ENCODE data around the gene ACACA.

The ACACA gene

DNA sequence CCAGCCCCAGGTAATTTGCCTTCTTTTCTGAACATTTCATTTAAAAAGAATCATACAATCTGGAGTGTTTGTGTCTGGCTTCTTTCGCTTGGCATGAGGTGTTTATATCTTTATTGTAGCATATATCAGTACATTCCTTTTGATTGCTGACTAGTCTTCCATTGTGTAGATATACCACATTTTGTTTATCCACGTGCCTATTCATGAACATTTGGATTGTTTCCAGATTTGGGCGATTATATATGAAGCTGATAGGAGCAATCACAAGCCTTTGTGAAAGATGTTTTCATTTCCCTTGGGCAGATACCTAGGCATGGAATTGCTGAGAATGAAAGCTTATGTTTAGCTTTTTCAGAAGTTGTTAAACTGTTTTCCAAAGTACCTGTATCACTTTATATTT is 337.5 kb downstream of the ACACA start:
- DNase-seq (ENCODE audit: low read depth in 2 of 2), result no peak

DNA sequence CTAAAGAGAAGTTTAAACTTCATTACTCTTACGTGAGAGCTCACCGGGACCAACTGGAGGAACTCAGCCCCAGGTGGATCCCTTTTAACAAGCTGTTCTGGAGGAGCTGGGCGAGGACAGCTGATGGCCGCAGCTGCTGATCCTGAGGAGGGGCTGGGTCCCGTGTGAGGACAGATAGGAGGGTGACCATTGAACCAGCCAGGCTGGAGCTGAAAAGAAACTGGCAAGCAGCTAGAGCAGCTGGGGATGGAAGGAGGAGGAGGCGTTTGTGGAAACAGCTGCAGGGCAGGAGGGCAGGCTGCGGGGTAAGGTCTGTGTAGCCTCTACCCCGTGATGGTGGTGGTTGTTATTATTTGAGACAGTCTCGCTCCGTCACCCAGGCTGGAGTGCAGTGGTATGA is 338.4 kb downstream of the ACACA start:
- no peak for DNase-seq (ENCODE audit: low read depth in 2 of 2)

DNA sequence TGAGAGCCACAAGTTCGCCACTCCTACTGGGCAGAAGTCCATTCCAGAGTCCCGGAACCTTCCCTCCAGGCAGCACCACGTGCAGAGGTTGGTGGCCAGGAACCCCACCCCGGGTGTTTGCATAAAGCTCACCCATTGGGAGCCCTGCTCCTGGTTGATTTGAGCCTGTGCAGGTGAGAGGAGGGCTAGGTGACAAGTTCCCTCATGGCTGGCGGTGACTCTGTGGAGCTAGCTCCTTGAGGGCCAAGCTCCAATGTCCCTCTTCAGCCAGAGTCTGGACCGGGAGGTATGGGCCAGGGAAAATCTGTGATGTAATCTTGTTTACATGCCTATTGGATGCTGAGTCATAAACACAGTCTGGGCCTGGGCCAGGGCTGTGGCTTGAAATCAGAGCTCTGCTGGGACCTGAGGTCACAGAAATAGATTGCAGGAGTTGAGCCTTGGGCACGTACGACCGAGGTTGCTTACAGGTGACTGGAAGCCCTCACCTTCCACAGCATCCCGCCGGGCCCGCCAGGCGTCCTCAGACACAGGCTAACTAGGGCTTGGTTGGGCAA is 339.0 kb downstream of the ACACA start:
- no peak for DNase-seq (ENCODE audit: low read depth in 2 of 2)

DNA sequence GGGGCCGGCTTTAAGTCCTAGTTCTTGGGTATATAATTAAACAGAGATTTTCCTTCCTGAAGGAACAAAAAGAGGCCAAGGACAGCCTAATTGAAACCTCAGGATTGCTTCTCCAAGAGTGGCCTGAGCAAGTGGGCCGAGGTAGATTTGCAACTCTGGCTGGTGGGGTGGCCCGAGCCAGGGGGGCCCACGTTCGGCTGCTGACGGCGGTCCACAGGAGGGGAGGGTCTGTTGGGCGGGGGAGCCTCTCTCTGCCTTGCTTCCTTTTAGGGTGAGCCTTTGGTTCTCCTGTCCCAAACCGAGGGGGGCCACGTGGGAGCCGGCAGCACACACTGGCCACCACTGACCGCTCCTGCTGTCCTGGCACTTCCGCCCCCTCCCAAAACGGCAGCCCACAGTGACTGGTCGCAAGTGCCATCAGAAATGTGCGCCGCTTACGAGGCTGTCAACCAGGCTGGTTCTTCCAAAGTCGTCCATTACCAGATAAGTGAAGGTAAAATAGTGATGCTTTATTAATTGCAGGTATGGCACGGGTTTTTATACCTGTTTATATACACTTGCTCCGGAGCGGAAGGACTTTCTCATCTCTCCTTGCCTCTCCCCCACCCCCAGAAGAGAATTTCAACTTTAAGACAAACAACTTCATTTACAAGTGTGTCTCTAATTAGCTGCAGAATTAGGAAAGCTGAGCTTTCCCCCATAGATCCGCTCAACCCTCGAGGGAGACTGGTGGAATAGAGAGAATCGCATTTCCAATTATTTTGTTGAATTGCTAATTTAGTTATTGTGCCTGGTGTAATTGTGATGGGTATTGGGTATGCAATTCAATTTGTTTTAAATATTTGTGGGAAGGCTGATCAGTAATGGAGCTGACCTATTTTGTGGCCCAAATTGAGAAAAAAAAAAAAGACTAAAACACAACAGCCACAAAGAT is 340.0 kb downstream of the ACACA start:
- DNase-seq (ENCODE audit: low read depth in 2 of 2), result no peak

DNA sequence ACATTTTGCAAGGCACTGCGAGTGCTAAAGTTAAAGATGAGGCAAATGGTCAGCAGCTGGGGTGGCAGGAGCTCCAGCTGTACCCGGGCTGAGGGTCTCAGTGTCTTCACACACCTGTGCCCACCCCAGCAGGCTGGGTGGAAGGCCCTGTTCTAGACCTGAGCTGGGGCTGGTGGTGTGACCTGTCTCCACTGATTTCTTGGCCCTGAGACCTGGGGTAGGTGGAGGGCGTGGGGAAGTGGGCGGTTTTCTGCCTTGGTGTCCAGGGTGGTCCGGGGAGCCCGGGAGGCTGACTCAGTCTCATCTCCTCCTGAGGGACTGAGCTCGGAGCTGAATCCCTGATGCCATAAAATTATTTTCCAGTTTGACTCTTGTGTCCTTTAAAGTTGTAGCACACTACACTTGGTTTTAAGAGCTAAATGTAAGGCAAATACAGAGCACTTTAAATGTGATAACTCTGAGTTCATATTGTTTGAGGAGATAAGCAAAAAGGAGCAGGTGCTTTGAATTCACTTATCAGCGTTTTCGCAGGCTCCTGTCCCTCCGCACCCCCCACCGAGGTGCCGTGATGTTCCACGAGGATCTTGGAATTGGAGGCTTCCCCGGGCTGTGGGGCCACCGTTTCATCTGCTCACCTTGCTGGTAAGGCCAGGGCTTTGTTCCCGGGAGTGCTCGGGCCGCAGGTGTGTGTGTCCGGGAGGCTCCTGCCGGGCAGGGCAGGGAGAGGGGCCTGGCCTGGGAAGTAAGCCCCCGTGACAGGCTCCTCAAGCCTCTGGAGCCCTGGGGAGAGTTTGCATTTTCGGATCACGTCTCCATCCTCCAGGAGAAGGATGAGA is 340.9 kb downstream of the ACACA start:
- no peak for DNase-seq (ENCODE audit: low read depth in 2 of 2)

DNA sequence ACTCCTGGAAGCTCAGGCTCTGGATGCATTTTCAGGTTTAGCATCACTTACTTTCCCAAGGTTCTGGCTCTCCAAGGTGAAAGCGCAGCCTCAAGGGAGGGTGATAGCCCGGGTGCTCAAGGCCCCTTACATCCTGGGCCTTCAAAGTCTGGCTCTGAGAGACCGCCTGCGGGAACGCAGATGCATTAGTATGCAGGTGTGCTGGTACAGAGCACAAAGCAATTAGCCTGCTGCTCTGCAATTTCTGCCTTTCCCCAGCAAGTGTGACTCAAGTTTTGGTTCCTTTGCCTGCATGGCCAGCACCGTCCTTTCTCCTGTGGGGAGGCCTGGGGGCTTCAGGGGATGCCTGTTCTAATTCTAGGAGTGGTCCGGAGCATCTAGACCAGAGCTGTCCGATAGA is 341.7 kb downstream of the ACACA start:
- DNase-seq (ENCODE audit: low read depth in 2 of 2), result no peak

DNA sequence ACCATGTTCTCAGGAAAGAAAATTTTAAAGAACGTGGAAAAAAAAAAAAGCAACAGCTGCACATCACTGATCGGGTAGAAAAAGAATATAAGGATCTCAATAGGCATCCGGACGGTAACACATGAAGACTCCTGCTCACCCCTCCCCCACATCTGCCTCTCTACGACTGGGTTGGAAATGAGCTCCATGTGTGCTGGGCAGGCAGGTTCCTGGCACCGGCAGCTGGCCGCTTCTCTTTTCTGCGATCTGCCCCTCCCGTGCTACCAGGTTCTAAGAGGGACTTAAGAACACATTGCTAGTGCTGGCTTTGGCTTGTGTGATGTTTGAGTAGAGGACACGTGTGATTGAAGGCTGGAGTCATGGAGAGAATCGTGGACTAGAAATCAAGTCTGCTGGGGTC is 342.4 kb downstream of the ACACA start:
- DNase-seq (ENCODE audit: low read depth in 2 of 2), result no peak

DNA sequence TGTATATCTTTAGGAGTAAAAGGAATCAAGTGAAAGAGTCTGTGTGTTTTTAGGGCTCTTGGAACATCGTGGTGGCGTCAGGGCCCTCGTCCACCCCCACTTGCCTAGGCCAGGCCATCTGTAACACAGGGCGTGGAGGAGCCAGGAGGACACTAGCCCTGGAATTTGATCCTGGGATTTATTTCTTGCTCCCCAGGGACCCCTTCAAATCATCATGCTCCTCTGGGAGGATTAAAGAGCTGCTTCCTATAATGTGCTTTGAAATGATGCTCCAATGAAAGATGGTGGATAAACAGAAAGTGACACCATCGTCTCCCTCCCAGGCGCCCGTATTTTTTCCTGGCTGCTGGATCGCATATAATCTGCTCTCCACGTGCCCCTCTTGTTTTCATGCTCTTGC is 344.6 kb downstream of the ACACA start:
- DNase-seq (ENCODE audit: low read depth in 2 of 2), result no peak

DNA sequence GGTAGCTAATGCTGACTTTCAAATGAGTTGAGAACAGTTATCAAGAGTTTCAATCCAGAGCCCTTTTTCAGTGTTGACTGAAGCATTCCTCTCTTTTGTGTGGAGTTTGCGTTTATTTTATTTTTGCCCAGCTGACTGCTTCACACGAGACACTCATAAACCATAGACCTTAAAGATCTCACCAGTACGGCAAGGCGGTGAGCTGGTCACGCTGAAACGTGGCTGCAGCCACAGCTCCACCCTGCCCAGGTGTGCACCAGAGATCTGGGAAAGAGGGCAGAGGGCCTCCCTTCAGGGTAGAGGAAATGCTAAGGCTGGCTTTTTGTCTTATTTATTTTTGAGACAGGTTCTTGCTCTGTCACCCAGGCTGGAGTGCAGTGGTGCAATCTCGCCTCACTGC is 345.7 kb downstream of the ACACA start:
- no peak for DNase-seq (ENCODE audit: low read depth in 2 of 2)

DNA sequence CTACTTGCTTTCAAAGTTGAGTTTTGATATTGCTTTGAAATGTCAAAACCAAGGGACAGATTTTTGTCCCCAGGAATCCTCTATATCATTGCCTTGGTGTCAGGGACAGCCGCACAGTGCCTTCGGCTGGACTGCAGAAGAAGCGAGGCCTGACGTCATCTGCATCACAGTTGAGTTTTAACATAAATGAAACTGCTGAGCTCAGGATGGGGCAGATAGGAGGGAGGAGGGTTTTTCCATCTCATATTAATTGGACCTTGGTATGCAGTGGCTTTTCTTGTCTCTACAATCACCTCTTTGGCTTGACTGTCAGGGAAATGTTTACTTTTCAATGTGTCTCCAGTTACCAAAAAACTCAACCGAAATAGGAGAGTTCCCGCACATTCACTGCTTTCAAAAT is 346.5 kb downstream of the ACACA start:
- DNase-seq (ENCODE audit: low read depth in 2 of 2), result no peak

DNA sequence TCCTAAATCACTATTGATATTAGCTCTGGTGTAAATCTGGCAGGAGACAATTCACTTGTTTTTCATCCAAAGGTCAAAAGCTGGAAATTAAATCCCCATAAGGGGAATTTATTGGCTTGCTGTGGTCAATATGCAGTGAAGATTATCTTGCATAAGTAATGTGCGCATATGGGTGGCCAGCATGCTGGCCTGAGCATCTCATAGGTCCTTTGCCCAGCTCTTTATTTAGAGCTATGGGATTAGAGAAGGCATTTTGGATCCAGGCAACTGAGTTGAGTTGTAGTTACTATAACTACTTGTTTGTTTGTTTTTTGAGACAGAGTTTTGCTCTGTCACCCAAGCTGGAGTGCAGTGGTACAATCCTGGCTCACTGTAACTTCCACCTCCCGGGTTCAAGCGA is 347.1 kb downstream of the ACACA start:
- no peak for DNase-seq (ENCODE audit: low read depth in 2 of 2)

DNA sequence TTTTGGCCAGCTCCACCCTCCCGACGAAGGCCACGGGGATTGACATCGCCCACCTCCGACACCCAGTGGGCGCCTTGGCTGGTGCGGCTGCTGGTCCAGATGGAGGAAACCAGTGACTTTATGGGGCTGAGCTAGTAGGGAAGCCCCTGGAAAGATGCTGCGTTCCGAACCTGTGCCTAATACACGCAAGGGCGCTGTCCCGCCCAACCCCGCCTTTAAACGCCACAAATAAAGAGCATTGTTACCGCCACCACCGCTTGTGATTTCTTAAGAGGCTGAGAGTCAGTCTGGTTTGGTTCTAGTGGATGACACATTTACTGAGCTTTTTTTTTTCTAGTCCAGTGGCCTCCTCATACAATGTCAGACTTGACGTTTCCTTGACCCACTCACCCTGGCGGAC is 350.0 kb downstream of the ACACA start:
- DNase-seq (ENCODE audit: low read depth in 2 of 2), result no peak

DNA sequence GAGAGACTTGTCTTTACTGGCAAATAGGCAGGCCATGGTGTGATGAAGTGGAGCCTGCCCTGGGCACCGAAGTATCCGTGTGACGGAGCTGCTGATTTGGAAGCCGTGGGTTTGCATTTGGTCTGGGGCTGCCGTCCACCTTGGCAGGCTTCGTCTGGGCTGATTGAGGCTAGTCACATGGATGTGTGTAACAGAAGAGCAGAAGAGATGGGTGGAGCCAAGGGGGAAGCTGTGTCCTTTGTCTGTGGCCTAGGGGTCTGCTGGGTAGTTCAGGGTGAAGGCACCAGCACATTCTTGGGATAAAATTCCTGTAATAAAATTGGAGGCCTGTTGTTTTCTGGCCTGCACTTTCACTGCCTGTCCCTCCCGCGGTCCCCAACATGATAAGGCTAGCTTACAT is 351.7 kb downstream of the ACACA start:
- no peak for DNase-seq (ENCODE audit: low read depth in 2 of 2)

DNA sequence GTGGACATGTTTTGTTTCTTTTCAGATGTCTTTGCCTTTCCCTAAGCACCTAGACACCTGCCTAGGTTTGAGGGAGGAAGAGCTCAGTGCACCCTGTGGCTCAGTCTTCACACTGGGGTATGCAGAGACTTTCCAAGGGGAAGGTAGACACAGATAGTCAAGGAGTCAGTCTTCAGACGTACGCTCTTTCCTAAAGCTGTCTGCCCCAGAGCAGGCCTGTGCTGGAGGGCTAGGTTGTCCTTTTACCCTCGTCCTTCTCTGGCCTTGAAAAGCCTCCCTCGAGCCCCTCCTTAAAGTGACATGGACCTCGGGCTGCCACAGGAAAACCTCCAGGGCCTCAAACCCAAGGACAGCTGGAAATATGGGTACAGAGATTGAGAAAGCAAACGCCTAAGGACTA is 354.2 kb downstream of the ACACA start:
- no peak for DNase-seq (ENCODE audit: low read depth in 2 of 2)

DNA sequence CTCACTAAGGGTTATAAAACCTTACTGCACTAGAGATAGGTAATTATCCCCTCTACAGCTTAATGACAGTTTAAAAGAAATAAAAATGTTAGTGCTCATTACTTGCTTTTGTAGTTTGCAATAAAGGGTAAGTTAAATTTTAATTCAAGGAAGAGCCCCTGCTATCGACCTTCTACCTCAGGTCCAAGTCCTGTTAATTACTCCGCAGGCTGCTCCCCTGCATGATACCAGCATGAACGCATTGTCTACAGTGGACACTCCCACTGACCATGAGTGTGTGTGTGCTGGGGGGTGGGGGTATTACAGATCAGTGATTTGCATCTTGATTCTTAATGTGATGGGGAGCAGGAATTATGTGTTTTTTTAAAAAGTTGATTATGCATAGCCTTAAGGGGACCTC is 354.8 kb downstream of the ACACA start:
- DNase-seq (ENCODE audit: low read depth in 2 of 2), result no peak

DNA sequence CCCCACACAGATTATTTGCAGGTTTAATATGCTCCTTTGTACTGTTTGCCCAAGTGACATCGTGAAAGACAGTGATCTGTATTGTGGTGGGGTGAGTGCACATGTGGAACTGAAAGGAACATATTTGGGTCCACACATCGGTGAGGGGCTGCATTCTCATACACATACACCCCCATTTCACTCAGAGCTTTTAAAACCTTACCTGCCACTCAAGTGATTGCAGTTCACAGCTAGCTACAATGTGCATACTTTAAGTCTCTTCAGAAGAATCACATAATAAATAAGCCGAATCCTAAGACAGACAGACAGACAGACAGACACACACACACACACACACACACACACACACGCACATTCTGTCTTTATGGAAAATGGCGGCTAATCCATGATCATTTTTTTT is 355.3 kb downstream of the ACACA start:
- DNase-seq (ENCODE audit: low read depth in 2 of 2), result no peak

DNA sequence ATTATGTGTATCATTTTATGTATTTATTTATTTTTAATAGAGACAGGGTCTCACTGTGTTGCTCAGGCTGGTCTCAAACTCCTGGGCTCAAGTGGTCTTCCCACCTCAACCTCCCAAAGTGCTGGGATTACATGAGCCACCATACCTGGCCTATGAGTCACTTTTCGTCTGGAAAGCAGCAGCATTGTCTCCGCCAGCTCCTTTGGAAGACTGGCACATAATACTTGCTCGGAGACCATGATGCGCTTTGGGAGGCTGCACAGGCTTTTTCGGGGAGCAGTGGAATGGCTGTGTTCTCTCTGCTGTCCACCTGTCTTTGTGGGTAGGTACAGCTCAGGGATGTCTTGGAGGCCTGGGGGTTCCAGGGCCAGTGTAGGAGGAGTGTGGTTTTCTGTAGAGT is 355.7 kb downstream of the ACACA start:
- DNase-seq (ENCODE audit: low read depth in 2 of 2), result no peak

DNA sequence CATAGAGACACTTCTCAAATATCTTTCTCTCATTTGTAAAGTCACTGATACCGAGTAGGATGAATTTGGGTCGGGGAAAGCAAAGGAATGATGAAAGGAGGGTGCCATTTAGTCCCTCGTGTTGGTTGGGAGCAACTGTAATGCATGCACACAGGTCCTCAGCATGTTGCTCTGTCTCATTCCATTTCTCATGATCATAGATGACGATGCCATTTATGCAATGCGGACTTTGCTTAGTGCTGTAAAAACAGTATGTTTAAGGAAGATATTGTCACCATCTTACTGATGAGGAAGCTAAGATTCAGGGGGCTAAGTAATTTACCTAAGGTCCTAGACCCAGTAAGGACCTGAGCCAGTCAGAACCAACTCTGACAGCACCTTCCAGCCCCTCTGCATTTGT is 357.8 kb downstream of the ACACA start:
- no peak for DNase-seq (ENCODE audit: low read depth in 2 of 2)

DNA sequence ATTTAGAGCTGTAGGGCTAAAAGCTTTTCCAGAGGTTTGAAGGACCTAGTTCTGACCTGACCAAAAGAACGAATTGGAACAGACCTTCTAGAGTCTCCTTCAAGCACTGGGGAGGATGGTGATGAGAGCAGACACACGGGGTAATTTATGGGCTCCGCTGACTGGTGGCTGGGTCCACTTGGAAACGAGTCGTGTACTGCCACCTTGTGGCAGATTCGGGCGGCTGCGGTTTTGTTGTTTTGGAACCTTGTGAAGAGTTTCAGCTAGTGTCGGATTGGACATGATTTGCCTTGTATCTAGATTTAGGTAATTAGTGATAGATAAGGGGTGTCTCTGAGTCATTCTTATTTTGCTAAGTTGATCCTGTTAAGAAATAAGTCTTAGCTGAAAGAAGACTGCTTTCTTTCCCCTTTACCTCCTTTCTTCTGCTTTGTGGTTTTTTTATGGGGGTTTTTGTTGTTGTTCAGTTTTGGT is 359.0 kb downstream of the ACACA start:
- peak; percentile 69 to 79 for DNase-seq (ENCODE audit: low read depth in 2 of 2)

DNA sequence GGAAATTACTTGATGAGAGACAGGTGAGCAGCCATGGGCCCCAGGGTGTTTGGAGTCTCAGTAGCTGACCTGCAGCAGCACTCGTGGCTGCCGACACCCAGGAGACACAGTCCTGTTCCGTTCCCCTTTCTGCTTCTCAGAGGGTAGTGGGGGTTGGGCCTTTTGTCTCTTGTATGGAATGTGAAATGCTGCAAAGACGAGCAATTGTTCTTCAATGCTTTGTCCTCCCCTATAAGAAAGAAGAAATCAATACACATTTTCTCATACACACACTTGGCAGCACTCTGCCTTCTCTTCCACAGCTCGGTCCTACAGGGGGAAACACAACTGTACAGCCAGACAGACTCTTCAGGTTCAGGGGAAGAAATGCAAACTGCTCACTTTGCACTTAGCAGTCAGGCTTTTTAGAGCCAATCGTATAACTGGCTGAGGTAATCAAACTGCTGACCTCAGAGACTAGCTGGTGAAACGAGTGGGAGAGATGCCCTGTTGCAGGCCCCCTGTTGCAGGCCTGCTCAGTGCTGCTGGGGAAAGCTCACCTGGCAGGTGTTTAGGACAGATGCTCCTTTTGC is 361.2 kb downstream of the ACACA start:
- DNase-seq (ENCODE audit: low read depth in 2 of 2), result no peak

DNA sequence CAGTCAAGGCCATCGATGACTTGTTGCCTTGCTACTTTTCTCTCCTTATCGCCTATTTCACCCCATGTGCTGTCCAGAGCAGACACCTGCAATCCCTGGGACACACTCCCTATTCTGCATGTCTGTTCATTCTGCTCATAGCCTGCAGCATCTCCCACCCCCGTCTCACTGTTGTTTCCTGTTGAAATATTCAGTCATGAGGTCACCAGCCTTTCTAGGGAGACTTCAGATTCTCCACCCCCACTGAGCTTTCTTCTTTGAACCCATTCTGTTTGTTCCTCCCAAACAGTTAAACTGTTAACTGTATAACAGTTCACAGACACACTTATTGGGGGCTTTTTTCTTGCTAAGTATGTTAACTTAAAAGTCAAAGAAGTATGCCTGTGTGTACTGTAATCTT is 363.4 kb downstream of the ACACA start:
- DNase-seq (ENCODE audit: low read depth in 2 of 2), result no peak

DNA sequence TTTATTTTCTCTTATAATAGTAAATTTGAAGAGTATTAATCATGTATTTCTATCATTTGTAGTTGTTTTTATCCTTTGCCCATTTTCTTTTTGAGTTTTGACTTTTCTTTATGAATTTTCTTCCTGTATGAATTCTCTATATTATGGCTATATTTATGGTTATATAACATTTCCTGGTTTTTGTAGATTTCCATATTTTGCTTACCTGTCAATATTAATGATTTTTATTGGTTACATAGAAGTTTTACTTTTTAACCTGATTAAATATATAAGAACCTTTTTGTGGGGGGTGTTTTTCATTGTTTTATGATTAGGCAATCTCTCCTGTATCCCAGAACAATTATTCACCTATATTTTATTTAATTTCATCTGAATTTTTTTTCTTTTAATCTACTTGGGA is 364.7 kb downstream of the ACACA start:
- no peak for DNase-seq (ENCODE audit: low read depth in 2 of 2)
